Lung microvascular endothelial cell (primary cell): Measurements from ENCODE around the gene CDH3. TPM values are rescaled to one million over a fixed set of nuclear protein-coding genes. Genes with fewer than 3 reads are reported as not detected.

Experiments used
- DNase-seq, 2 donors: peaks; one replicate each; pipeline versions ENCODE4 v3.0.0 to v3.0.0-alpha.2; 2010; ENCODE audit warnings: low read depth in 2 of 2
- total RNA-seq: library from RNA; depleted of rRNA; stranded (reverse); fragments of >200 nt; gene quantifications from 2 replicates; pipeline ENCODE4 v1.2.1, GENCODE V29; 2014

CDH3 gene
- total RNA-seq, 1 donor from 2014 or later = not detected

GRCh38 chr16:68651136-68651535, 6.0 kb downstream of the CDH3 start:
- DNase-seq = no peak

- DNase-seq = no peak
Observed at GRCh38 chr16:68652659-68653058, 7.5 kb downstream of the CDH3 start.

GRCh38 chr16:68655806-68656205, 10.7 kb downstream of the CDH3 start:
- DNase-seq = no peak

GRCh38 chr16:68656751-68657150, 11.6 kb downstream of the CDH3 start:
- no peak for DNase-seq

GRCh38 chr16:68658341-68658973, 13.3 kb downstream of the CDH3 start:
- no peak for DNase-seq

GRCh38 chr16:68658974-68659360, 13.9 kb downstream of the CDH3 start:
- no peak for DNase-seq

- DNase-seq = no peak
Observed at GRCh38 chr16:68659412-68660358, 14.6 kb downstream of the CDH3 start.

- no peak for DNase-seq
Observed at GRCh38 chr16:68660359-68660795, 15.3 kb downstream of the CDH3 start.

GRCh38 chr16:68662035-68662434, 16.9 kb downstream of the CDH3 start:
- no peak for DNase-seq

GRCh38 chr16:68664297-68664696, 19.2 kb downstream of the CDH3 start:
- DNase-seq = no peak

- DNase-seq = no peak
Observed at GRCh38 chr16:68665501-68665900, 20.4 kb downstream of the CDH3 start.

- DNase-seq = peak in 1 of 2 donors; percentile 27
Observed at GRCh38 chr16:68668266-68668665, 23.2 kb downstream of the CDH3 start.

GRCh38 chr16:68676113-68676860, 31.2 kb downstream of the CDH3 start:
- no peak for DNase-seq

- DNase-seq = no peak
Observed at GRCh38 chr16:68681038-68681437, 35.9 kb downstream of the CDH3 start.

GRCh38 chr16:68685685-68686478, 40.8 kb downstream of the CDH3 start:
- DNase-seq = no peak

- no peak for DNase-seq
Observed at GRCh38 chr16:68686905-68687304, 41.8 kb downstream of the CDH3 start.

GRCh38 chr16:68689921-68690320, 44.8 kb downstream of the CDH3 start:
- DNase-seq = no peak

- DNase-seq = no peak
Observed at GRCh38 chr16:68695575-68695974, 50.5 kb downstream of the CDH3 start.

- no peak for DNase-seq
Observed at GRCh38 chr16:68696514-68696913, 51.4 kb downstream of the CDH3 start.

GRCh38 chr16:68698091-68698490, 53.0 kb downstream of the CDH3 start:
- no peak for DNase-seq

- DNase-seq = peak; percentile 3 to 41
Observed at GRCh38 chr16:68700120-68700519, 55.0 kb downstream of the CDH3 start.
